Measurements from ENCODE around the gene PREB. TPM values are rescaled to one million over a fixed set of nuclear protein-coding genes. Genes with fewer than 3 reads are reported as not detected.

PREB gene
- total RNA-seq, 4 donors from 2014 or later: 60.7 to 76.5 (median 65.7) TPM

DNA sequence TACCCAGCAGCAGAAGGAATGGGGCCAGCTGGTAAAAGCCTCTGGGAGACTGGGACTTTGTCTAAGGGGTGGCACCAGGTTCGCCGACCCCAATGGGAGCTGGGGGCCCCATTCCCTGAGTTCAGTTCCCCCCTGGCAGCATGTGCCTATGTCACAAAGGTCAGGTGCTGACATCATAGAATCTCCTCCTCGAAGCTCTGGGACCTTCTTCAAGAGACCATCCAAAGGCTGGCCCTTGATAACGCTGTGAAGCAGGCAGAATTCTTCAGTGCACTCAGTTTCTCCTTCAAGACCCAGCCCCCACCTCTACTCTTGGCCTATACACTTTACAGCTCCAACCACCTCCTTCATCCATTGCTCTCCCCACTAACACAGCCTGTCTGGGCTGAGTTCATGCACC is 4.9 kb upstream of the PREB start, which contains the start of gene PRR30:
Gene PRR30, minus strand, starts transcription at position 101 of the 400 bp plus-strand sequence. CDS start 1,081 bp downstream, outside the sequence.
- TF ChIP-seq, protein P1, sequence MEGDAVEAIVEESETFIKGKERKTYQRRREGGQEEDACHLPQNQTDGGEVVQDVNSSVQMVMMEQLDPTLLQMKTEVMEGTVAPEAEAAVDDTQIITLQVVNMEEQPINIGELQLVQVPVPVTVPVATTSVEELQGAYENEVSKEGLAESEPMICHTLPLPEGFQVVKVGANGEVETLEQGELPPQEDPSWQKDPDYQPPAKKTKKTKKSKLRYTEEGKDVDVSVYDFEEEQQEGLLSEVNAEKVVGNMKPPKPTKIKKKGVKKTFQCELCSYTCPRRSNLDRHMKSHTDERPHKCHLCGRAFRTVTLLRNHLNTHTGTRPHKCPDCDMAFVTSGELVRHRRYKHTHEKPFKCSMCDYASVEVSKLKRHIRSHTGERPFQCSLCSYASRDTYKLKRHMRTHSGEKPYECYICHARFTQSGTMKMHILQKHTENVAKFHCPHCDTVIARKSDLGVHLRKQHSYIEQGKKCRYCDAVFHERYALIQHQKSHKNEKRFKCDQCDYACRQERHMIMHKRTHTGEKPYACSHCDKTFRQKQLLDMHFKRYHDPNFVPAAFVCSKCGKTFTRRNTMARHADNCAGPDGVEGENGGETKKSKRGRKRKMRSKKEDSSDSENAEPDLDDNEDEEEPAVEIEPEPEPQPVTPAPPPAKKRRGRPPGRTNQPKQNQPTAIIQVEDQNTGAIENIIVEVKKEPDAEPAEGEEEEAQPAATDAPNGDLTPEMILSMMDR (IDR thresholded peaks at IDR 0.05): no peak
- ATAC-seq (ENCODE audit: low FRiP score) (no peak), DNase-seq (ENCODE audit: low spot score) (no peak)

DNA sequence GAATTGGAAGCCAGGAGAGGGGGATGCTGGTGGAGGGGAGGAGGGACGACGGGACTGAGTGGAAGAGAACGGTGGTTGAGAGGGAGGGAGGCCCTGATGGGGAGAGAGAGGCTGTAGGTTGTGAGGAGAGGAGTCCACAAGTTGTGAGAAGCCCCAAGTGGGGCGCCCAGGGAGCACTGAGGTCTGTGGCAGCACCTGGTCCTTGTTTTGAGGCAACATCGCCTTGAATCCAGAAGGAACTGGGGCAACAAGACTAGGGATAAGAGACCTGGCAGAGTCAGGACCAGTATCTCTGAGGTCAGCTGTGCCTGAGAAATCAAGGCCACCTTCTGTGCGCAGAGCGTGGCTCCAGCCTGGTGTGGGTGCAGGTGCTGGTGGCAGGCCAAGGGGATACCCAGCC is 3.7 kb upstream of the PREB start:
- ATAC-seq (ENCODE audit: low FRiP score) (no peak), DNase-seq (ENCODE audit: low spot score) (no peak)

DNA sequence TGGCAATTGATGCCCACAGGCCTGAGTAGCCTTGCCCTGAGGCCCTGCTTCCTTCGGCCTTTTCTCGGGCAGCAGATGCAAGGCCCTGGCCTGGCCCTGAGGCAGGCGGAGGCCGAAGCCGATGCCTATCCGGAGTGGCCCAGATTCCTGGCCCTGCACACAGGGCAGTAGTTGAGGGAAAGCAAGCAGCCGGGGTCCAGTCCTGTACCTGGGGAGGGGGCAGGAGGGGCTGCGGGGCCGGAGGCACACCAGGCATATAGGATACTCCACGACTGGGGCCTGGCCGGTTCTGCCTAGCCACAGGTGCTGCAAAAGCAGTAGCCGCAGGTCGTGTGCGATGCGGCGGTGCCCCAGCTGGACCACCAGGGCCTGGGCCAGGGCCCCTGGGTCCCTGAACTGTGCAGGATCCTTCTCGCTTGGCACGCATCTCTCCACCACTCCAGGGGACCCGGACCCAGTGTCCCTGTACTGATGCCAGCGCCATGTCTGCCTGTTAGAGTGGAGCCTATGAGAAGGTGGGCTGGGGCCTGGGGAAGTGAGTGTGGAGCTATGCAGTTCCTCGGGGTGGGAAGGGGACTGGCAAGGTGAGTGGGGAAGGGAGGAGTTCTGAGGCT is 3.0 kb upstream of the PREB start:
- DNase-seq (ENCODE audit: low spot score) (no peak), ATAC-seq (ENCODE audit: low FRiP score) (no peak)
- TF ChIP-seq, protein P1 (IDR thresholded peaks at IDR 0.05): no peak

More for the DNA sequence above, 3.7 kb upstream of the PREB start:
- TF ChIP-seq, protein P1 (IDR thresholded peaks at IDR 0.05): no peak

DNA sequence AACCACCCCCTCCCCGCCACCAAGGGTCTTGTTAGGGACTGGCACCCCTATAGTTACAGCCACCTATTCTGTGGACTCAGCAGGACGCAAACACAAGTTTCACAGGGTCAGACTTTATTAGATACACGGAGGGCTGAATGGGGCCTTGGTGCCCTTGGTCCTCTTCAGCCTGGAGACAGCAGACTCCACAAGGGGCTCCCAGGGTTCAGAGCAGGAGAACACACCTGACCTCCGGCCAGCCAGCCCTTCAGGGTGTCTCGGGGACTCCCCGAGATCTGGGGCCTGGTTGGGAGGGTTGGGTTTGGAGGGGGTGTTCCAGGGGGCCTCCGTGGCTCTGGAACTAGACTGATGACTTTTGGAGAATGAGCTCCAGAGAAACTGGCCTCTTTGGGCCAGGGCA is 2.3 kb upstream of the PREB start:
- ATAC-seq (ENCODE audit: low FRiP score): no peak
- TF ChIP-seq, protein P1 (IDR thresholded peaks at IDR 0.05): no peak
- no peak for DNase-seq (ENCODE audit: low spot score)

DNA sequence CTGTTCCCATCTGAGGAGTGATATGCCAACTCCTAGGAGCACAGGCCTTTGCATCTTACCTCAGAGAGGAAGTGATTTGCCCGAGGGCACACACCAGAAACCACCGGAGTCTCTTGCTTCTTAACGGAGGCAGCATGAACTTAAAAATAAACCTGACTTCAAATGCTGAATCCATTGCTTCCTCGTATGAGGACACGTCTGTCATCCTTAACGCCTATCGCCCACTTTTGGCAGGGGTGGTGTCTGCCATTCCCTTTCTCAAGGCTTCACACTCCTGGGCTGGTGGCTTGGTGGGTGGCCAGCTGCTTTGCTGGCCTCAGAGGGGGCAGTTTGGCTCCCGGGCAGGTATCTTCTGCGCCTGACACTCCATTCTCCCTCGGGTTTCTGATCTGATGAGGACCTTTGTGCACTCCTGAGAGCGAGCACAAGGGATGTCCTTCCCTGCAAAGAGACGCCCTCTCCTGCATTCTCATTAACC is 1.1 kb upstream of the PREB start:
- no peak for DNase-seq (ENCODE audit: low spot score)
- no peak for ATAC-seq (ENCODE audit: low FRiP score)

DNA sequence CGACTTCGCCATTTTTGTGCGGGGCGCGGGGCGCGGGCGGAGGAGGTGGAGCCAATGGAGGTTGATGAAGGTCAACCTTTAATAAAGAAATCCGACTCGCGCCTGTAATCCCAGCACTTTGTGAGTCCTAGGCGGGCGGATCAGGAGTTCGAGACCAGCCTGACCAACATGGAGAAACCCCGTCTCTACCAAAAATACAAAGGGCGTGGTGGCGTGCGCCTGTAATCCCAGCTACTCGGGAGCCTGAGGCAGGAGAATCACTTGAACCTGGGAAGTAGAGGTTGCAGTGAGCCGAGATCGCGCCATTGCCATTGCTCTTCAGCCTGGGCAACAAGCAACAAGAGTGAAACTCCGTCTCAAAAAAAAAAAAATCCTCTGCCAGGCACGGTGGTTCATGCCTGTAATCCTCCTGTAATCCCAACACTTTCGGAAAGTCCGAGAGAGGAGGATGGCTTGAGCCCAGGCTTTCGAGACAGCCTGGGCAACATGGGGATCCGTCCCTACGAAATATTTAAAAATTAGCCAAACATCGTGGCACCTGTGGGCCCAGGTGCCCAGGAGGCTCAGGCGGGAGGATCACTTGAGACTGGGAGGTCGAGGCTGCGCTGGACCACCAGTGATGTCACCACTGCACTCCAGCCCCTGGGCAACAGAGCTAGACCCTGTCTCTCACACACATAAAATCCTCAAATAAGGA is 493 bp upstream of the PREB start:
- ATAC-seq (ENCODE audit: low FRiP score) (no peak), DNase-seq (ENCODE audit: low spot score) (no peak)
- TF ChIP-seq, protein P1 (IDR thresholded peaks at IDR 0.05): no peak

More for the DNA sequence above, 1.1 kb upstream of the PREB start:
- TF ChIP-seq, protein P1 (IDR thresholded peaks at IDR 0.05): no peak
